H1 (cell line): ENCODE results near the gene LCP1. TPM values are rescaled to one million over a fixed set of nuclear protein-coding genes. Genes with fewer than 3 reads are reported as not detected.

Source experiments
- KDM5A ChIP-seq: fragments of 200-600 bp; IDR thresholded peaks from 2 replicates; pipeline ENCODE4 v1.7.1; 2012; ENCODE audit warnings: mild to moderate bottlenecking, low read length, inconsistent platforms, mixed read lengths
- SUZ12 ChIP-seq: fragments of 200-600 bp; sonication (generic); IDR thresholded peaks from 2 replicates; pipeline ENCODE4 v1.6.1; 2012; ENCODE audit warnings: mild to moderate bottlenecking, inconsistent platforms, low read length, moderate library complexity, mixed read lengths
- TAF7 ChIP-seq: optimal IDR thresholded peaks from 2 replicates; pipeline ENCODE3; 2011; ENCODE audit warnings: low read depth, mild to moderate bottlenecking, inconsistent platforms, low read length, moderate library complexity, borderline replicate concordance
- polyA plus RNA-seq, 7 experiments: library from polyadenylated mRNA; depleted of rRNA in 3 of 7; stranded (reverse) in 5 of 7; unstranded in 2 of 7; fragments of >200 nt in 5 of 7; fragments of 200-250 nt in 2 of 7; gene quantifications; 1 replicate in 5 of 7; 2 replicates in 1 of 7; 4 replicates in 1 of 7; pipeline versions ENCODE4 v1.2.1 to v1.2.3, GENCODE V29; 2011 to 2013; ENCODE audit warnings: missing spikeins in 2 of 7, mixed read lengths in 2 of 7
- total RNA-seq: library from RNA; stranded (reverse); fragmentation: NEBNext Ultra II Directional; extraction: Animal tissue kit (Norgen Biotek cat#: 25700); gene quantifications from 2 replicates; pipeline ENCODE4 v1.2.1, GENCODE V29; 2021

LCP1 gene
- total and polyA plus RNA-seq, 2 of the 8 experiments (the other 6 are each of a cell fraction or from before 2014, with no cell fraction given), result 0.65 to 4.3 TPM

- TF ChIP-seq KDM5A (no peak), TAF7 (no peak), SUZ12 (no peak)
These were observed 16.3 kb downstream of the LCP1 start (continued) for GRCh38 chr13:46165485-46166223.
